KMS-11 (cell line): ENCODE data around the gene PDE3B.

Experiments used
- H2AFZ ChIP-seq: fragments of 200-600 bp; sonication (generic); 2 replicates; pipeline ENCODE4 v1.6.1; 2016; ENCODE audit warnings: antibody characterized with exemption, mixed run types, low read depth
- H3K27ac ChIP-seq: fragments of 200-600 bp; sonication (generic); 2 replicates; pipeline ENCODE4 v1.6.1; 2016; ENCODE audit warnings: mild to moderate bottlenecking, mixed run types
- H3K27me3 ChIP-seq: fragments of 200-600 bp; sonication (generic); 2 replicates; pipeline ENCODE4 v1.6.1; 2017; ENCODE audit warnings: mild to moderate bottlenecking, low read depth, mixed run types, moderate library complexity; ENCODE audit not compliant: insufficient read depth
- H3K36me3 ChIP-seq: fragments of 200-600 bp; sonication (generic); 2 replicates; pipeline ENCODE4 v1.6.1; 2017; ENCODE audit warnings: mild to moderate bottlenecking, mixed run types; ENCODE audit not compliant: insufficient read depth
- H3K4me1 ChIP-seq: fragments of 200-600 bp; sonication (generic); 2 replicates; pipeline ENCODE4 v1.6.1; 2016; ENCODE audit warnings: mild to moderate bottlenecking, low read depth, mixed run types; ENCODE audit not compliant: poor library complexity, severe bottlenecking
- H3K4me2 ChIP-seq: fragments of 200-600 bp; sonication (generic); 2 replicates; pipeline ENCODE4 v1.7.0; 2016; ENCODE audit warnings: mild to moderate bottlenecking, mixed run types
- H3K4me3 ChIP-seq: fragments of 200-600 bp; sonication (generic); IDR thresholded peaks from 2 replicates; pipeline ENCODE4 v1.6.1; 2017; ENCODE audit warnings: low read depth, low read length, mixed read lengths; ENCODE audit not compliant: insufficient read depth
- H3K79me2 ChIP-seq: fragments of 200-600 bp; sonication (generic); 2 replicates; pipeline ENCODE4 v1.6.1; 2016; ENCODE audit warnings: low read depth, mixed run types; ENCODE audit not compliant: insufficient read depth
- H3K9ac ChIP-seq: fragments of 200-600 bp; sonication (generic); 2 replicates; pipeline ENCODE4 v1.6.1; 2016; ENCODE audit warnings: mild to moderate bottlenecking, mixed run types
- H4K20me1 ChIP-seq: fragments of 200-600 bp; sonication (generic); 2 replicates; pipeline ENCODE4 v1.6.1; 2016; ENCODE audit warnings: mild to moderate bottlenecking, mixed run types; ENCODE audit not compliant: insufficient read depth
- CTCF ChIP-seq: fragments of 200-600 bp; sonication (generic); conservative IDR thresholded peaks from 2 replicates; pipeline ENCODE4 v1.6.1; 2017; ENCODE audit warnings: low read depth, mild to moderate bottlenecking, antibody characterized with exemption, low read length, moderate library complexity, mixed read lengths

PDE3B gene

GRCh38 chr11:14764579-14765527, 121.2 kb downstream of the PDE3B start:
- Histone ChIP-seq H3K27me3 (no peaks in the 10 kb centered on the region), H3K9ac (peak overlapping the region; percentile 50), H3K4me2 (peak overlapping the region; percentile 89), H3K27ac (peak overlapping the region; percentile 89), H3K4me1 (peaks cover 98% of the 10 kb centered on the region), H4K20me1 (no peaks in the 10 kb centered on the region), H2AFZ (no peak overlapping the region), H3K4me3 (no peak overlapping the region), H3K36me3 (no peaks in the 10 kb centered on the region), H3K79me2 (peaks cover 96% of the 10 kb centered on the region)
- TF ChIP-seq CTCF, result no peak

- Histone ChIP-seq H3K27me3 (no peaks in the 10 kb centered on the region), H3K4me3 (no peak overlapping the region), H3K79me2 (peaks cover 96% of the 10 kb centered on the region), H3K27ac (peak overlapping the region; percentile 89), H3K4me1 (peaks cover 98% of the 10 kb centered on the region), H3K4me2 (peak overlapping the region; percentile 89), H4K20me1 (no peaks in the 10 kb centered on the region), H3K36me3 (no peaks in the 10 kb centered on the region), H2AFZ (no peak overlapping the region), H3K9ac (peak overlapping the region; percentile 50)
- no peak for TF ChIP-seq CTCF
Measured at GRCh38 chr11:14766585-14766984, 123.0 kb downstream of the PDE3B start.

- no peaks in the 10 kb centered on the region for H3K36me3 ChIP-seq
- no peak for TF ChIP-seq CTCF
- peak overlapping the region; percentile 38 for H3K9ac ChIP-seq
- peaks cover 96% of the 10 kb centered on the region for H3K79me2 ChIP-seq
- H3K4me3 ChIP-seq, result no peak overlapping the region
- no peaks in the 10 kb centered on the region for H4K20me1 ChIP-seq
- peak overlapping the region; percentile 89 for H3K27ac ChIP-seq
- H3K4me2 ChIP-seq, result peak overlapping the region; percentile 89
- H2AFZ ChIP-seq, result no peak overlapping the region
- no peaks in the 10 kb centered on the region for H3K27me3 ChIP-seq
- peaks cover 98% of the 10 kb centered on the region for H3K4me1 ChIP-seq
Measured at GRCh38 chr11:14768526-14769188, 125.1 kb downstream of the PDE3B start.

- H3K4me2 ChIP-seq, result 0 out of 2 replicates have a peak overlapping the region, but pooled peaks have one; percentile 3
- no peak overlapping the region for H3K9ac ChIP-seq
- no peaks in the 10 kb centered on the region for H4K20me1 ChIP-seq
- peaks cover 56% of the 10 kb centered on the region for H3K4me1 ChIP-seq
- H2AFZ ChIP-seq, result no peak overlapping the region
- H3K4me3 ChIP-seq, result no peak overlapping the region
- no peaks in the 10 kb centered on the region for H3K36me3 ChIP-seq
- peaks cover 63% of the 10 kb centered on the region for H3K79me2 ChIP-seq
- no peaks in the 10 kb centered on the region for H3K27me3 ChIP-seq
- peak; percentile 41; the same call in 1 of the 2 replicates for TF ChIP-seq CTCF
- H3K27ac ChIP-seq, result no peak overlapping the region
Measured at GRCh38 chr11:14773755-14774154, 130.2 kb downstream of the PDE3B start.
